Activated gamma-delta T cell treated with Interleukin-2 at 50 U/mL for 16 hours (primary cell): ENCODE results near the gene SETBP1.

Experiments used
- DNase-seq: peaks from one replicate; pipeline ENCODE4 v3.0.0-alpha.2; 2020

The SETBP1 gene

GRCh38 chr18:44998360-44998759, 317.7 kb downstream of the SETBP1 start:
- no peak for DNase-seq

GRCh38 chr18:45004546-45005080, 323.9 kb downstream of the SETBP1 start:
- DNase-seq: no peak

GRCh38 chr18:45006934-45007333, 326.2 kb downstream of the SETBP1 start:
- DNase-seq: no peak

GRCh38 chr18:45007531-45007930, 326.8 kb downstream of the SETBP1 start:
- no peak for DNase-seq

- no peak for DNase-seq
Measured at GRCh38 chr18:45008694-45009413, 328.2 kb downstream of the SETBP1 start.

GRCh38 chr18:45009756-45010155, 329.1 kb downstream of the SETBP1 start:
- no peak for DNase-seq

GRCh38 chr18:45012286-45012685, 331.6 kb downstream of the SETBP1 start:
- no peak for DNase-seq

DNA sequence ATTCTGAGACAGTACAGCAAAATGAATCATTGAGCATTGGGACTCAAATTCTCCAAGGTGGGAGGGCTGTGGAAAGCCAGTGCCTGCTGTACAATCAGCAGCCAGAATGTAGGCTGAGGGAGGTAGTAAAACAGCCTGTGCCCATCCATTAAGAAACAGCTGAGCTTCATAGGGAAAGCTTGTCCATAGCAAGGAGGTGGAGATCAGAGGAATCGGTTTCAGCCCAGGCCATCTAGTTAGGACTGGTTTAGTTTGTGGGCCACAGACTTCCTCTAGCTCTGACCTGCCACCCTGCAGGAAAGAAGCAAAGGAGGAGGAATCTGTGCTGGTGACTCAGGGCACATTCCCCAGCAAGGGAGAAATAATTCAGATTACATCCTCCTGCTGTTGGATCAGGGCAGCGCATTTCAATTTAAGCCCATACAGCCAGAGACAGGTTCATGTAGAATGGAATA, 333.4 kb downstream of the SETBP1 start:
- no peak for DNase-seq

DNA sequence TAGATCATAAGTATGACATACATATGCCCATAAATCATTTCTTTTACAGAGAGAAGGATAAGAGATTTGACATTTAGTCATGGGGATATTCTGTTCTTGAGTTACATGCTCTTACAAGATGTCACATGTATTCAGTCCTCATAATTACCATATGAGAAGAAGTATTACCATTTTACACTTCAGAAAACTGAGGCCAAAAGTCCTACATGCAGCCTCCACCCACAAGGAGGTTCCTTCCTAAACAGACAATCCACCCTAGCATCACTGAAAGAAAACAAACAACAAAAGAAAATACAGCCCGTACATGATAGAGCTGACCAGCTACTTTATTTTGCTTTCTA, 335.1 kb downstream of the SETBP1 start:
- no peak for DNase-seq

DNA sequence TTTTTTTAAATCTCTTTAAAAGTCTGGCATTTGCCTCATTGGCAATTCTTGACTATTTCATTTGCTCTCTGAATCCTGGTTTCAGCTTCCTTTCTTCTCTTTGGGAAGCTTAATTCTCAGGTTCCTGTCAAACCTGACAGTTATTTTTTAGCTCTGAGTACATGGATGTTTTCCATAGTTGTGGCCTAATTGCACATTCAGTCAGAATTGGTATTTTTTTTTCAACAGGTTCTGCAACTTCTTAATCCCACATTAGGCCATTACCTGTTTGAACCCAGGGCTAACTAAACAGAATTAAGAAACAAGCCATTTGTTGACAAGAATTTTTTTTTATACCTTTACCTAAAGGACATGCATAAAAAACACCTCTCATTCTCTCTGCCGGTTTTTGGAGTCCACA, 338.8 kb downstream of the SETBP1 start:
- DNase-seq: no peak

DNA sequence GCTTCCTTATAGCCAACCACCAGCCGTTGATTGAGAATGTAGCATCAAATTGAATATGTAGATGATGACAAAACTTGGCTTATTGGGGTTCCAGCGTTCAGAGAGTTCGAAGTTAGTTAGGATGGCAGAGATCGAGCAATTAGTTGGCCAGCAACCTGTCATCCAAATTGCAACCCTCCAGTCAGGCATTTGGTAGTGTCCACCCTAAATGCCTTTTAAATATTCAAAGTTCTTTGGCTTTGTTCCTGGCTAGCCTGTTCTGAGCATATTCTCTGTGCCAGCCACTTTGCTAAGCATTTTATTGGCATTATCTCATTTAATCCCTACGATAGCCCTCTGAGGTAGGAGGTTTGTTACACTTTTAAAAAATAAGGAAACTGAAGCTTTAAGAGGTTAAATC, 342.8 kb downstream of the SETBP1 start:
- no peak for DNase-seq

- DNase-seq: no peak
Measured at GRCh38 chr18:45024357-45025088, 343.8 kb downstream of the SETBP1 start.

DNA sequence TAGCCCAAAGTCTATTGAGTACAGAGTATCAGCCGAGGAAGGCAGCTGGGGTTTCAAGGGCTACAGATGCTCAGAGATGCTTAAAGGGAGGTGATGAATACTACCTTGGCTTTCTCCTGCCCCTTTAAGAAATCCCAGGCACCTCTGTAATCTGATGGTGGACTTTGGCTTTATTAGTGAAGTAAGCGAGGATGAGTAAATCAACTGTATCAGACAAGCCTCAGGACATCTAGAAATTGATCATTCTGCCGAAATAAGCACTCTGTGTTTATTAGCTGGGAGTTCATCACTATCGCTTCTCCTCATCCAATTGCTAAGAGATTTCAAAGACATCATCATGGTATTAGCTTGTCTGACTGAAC, 344.4 kb downstream of the SETBP1 start:
- DNase-seq: no peak

DNA sequence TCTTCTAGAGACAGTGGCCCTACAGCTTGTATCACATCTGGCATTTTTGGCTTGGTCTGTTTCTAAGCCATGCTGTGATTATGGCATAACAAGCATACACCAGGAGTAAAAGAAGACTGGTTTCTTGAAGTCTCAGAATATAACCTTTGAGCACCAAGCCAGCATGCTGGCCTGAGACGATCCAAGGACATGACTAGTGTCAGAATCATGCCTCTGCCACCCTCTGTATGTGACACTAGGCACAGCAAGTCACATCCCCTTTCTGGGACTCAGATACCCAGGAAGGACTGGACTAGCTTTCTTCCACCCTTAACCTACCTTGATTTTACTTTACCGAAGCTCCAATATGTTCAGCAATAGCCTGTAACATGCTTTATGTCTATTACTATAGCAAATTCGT, 345.5 kb downstream of the SETBP1 start:
- no peak for DNase-seq

- DNase-seq: no peak
Measured at GRCh38 chr18:45034179-45034578, 353.5 kb downstream of the SETBP1 start.

DNA sequence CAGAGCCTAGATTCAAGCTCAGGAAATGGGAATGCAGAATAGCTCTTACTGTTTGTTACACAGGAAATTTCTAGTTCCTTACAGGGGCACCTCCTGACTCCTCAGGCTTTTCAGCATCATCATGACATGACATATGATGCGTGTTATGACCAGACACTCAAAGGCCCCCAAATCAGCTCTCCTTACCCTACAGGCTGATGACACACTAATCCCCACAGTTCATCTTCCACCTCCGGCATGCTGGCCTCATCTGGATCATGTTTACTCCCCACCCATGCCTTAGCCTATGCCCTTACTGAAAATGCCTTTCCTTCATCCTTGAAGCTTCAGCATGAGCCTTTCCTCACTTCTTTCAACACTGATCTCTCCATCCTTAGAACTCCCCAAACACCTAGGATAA, 356.9 kb downstream of the SETBP1 start:
- no peak for DNase-seq

DNA sequence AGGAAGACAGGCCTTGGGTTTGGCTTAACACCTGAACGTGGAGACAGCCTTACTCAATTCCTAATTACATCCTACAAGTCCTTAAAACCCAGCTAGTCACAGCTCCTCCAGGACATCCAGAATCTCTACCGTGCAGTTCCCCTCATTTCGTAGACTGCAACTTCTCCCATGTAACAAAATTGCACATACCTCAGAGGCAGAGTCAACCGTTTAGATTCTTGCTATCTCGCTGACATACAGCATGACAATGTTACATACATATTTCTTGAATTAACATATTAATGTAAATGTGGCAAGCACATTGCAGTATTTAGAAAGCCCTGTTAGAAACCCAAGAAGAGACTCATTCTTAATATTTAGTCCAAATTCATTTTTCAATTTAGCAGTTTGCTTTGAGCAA, 358.7 kb downstream of the SETBP1 start:
- no peak for DNase-seq

DNA sequence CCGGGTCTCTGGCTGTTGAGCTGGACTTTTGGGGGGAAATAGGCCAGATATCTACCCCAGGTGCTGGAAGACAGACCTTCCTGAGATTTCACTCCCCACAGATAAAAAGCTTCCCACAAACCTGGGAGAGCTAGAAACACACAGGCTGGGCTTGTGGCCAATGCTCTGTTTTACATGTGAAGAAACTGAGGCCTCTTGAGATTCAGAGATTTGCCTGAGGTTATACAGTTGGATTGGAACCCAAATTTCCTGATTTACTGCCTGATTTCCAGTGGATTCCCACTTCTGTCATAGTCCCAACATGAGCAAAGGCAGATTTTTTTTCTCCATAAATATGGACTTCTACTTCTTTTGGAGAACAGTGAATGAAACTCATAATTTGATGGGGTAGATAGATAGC, 360.2 kb downstream of the SETBP1 start:
- DNase-seq: no peak

DNA sequence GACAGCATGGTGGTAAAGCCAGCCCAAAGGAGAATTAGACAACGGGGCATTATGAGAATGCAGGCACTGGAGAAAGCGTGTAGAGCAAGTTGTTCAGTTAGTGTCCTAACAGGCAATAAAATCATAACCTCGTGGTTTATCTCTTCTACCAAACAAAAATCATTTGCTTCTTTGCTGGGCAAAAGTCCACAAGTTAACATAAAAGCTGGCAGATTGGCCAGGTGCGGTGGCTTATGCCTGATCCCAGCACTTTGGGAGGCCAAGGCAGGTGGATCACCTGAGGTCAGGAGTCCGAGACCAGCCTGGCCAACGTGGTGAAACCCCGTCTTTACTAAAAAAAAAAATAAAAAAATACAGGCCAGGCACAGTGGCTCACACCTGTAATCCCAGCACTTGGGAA, 364.1 kb downstream of the SETBP1 start:
- no peak for DNase-seq

DNA sequence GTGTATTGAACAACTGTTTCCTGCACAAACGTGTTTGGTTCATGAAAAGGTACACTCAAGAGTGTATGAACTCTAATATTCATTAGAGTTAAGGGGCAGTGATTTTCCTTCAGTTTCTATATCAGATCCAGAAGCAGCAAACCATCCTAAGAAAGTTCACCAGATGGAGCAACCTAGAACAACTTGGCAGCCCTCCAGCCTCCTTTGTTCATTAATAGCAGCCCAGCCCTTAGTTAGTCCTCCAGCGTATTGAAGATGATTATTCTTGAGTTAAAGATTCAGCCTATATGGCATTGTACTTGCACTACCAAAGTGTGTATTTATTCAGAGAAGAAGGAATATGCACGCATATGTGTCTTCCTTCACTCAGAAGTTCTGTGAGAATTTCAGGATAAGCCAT, 365.5 kb downstream of the SETBP1 start:
- DNase-seq: no peak

GRCh38 chr18:45046961-45047360, 366.3 kb downstream of the SETBP1 start:
- DNase-seq: no peak

GRCh38 chr18:45049578-45050319, 369.1 kb downstream of the SETBP1 start:
- no peak for DNase-seq

- DNase-seq: no peak
Measured at GRCh38 chr18:45050712-45051601, 370.3 kb downstream of the SETBP1 start.
